Heart left ventricle (tissue), 16 donors: ENCODE results near the gene NRCAM. TPM values are rescaled to one million over a fixed set of nuclear protein-coding genes. Genes with fewer than 3 reads are reported as not detected.

Experiments used
- ATAC-seq, 4 donors: fragments of 200-7000 bp; cut with Tn5 transposase; one replicate each; pipeline ENCODE4 v1.9.1; 2020 to 2022; ENCODE audit warnings: moderate library complexity in 4 of 4, mild to moderate bottlenecking in 3 of 4, moderate number of reproducible peaks in 1 of 4
- DNase-seq, 5 donors: peaks; one replicate each; pipeline ENCODE4 v3.0.0-alpha.2; 2020
- H3K27ac ChIP-seq, 12 donors: fragments of 200-600 bp; sonication (generic) in 4 of 12; one replicate each; pipeline versions ENCODE4 v1.5.0 to v1.8.0; 2016 to 2022; ENCODE audit warnings: mild to moderate bottlenecking in 2 of 12
- H3K27me3 ChIP-seq, 9 donors: fragments of 200-600 bp; sonication (generic) in 2 of 9; one replicate each; pipeline versions ENCODE4 v1.5.1 to v1.8.0; 2016 to 2022; ENCODE audit warnings: mild to moderate bottlenecking in 3 of 9
- H3K36me3 ChIP-seq, 9 donors: fragments of 200-600 bp; sonication (generic) in 2 of 9; one replicate each; pipeline versions ENCODE4 v1.5.0 to v1.8.0; 2018 to 2022; ENCODE audit warnings: mild to moderate bottlenecking in 2 of 9
- H3K4me1 ChIP-seq, 12 donors: fragments of 200-600 bp; sonication (generic) in 4 of 12; one replicate each; pipeline versions ENCODE4 v1.5.0 to v1.8.0; 2016 to 2022; ENCODE audit warnings: mild to moderate bottlenecking in 3 of 12
- H3K4me3 ChIP-seq, 12 donors: fragments of 200-600 bp; sonication (generic) in 4 of 12; one replicate each; pipeline versions ENCODE4 v1.5.0 to v1.8.0; 2017 to 2022; ENCODE audit warnings: mild to moderate bottlenecking in 9 of 12, moderate library complexity in 4 of 12
- H3K9me3 ChIP-seq, 12 donors: fragments of 200-600 bp; sonication (generic) in 4 of 12; one replicate each; pipeline versions ENCODE4 v1.5.0 to v1.8.0; 2016 to 2022; ENCODE audit warnings: mild to moderate bottlenecking in 1 of 12
- POLR2A ChIP-seq, 2 donors: fragments of 450-650 bp; IDR thresholded peaks; one replicate each; pipeline ENCODE4 v1.6.1; 2017; ENCODE audit warnings: antibody characterized with exemption in 2 of 2, mild to moderate bottlenecking in 2 of 2, moderate library complexity in 2 of 2
- WGBS, 4 donors: extraction: QIAGEN DNeasy Blood & Tissue Kit in 2 of 4; methylation state at CpG; one replicate each; pipeline versions ENCODE4 v1.1.5 to v1.1.7; 2013 to 2018; 5-methylcytosine and 5-hydroxymethylcytosine counted together
- intact Hi-C, 10 donors: fragments of 100-400 bp; cut with DNase I; formaldehyde crosslinking; loops; one replicate each; pipeline versions ENCODE4 v1.11.1 to v1.14.2; 2022
- polyA plus RNA-seq, 2 donors: library from polyadenylated mRNA; stranded (reverse); fragments of 200-250 nt; gene quantifications; one replicate each; pipeline ENCODE4 v1.2.3, GENCODE V29; 2013
- total RNA-seq, 9 donors: library from RNA; depleted of rRNA in 2 of 9; stranded (reverse); fragments of >200 nt in 2 of 9; fragmentation: NEBNext Ultra II Directional in 3 of 9; extraction: Animal tissue kit (Norgen Biotek cat#: 25700) in 3 of 9; gene quantifications; one replicate each; pipeline versions ENCODE4 v1.1.0 to v1.2.4, GENCODE V29; 2016 to 2023
- TF ChIP-seq, protein P1 (sequence below), 12 donors: fragments of 200-600 bp; sonication (generic) in 4 of 12; IDR thresholded peaks; one replicate each; pipeline versions ENCODE4 v1.5.0 to v1.8.0; 2018 to 2022; ENCODE audit warnings: antibody characterized with exemption in 12 of 12, mild to moderate bottlenecking in 5 of 12
- donor health status: ischemic (EF 13 %, LVEDD 7.1; RV severe dilation, severe dysfunction).
- donor health status: healthy with polysubstance abuse.
- donor health status: DM: no; HTN: yes; CAD: no.
- donor health status: DM: no; HTN: no; CAD: no.
- donor health status: ischemic (EF 25% LVEDD 6.9; RV normal size, moderate dysfunction).
- donor health status: ischemic (EF 25% LVEDD 5.7; RV mildly dilated, moderate dysfunction).
- donor health status: healthy.
- donor health status: DM: yes; HTN: yes; CAD: no.
- donor health status: ischemic (EF 35%, LVEDD 5.7; RV mildly dilated, moderate dysfunction).
- donor health status: nonischemic (EF 11% LVEDD 7.7; RV severe dilation, severe dysfunction).
- donor health status: DM: yes; HTN: yes; CAD: no.
- donor health status: PGD.
- donor health status: ischemic (EF 29% LVEDD 5.4; RV normal size, mild dysfunction).
- donor health status: nonischemic (EF 23%, LVEDD 6.1; RV moderate dilation, normal function).

Gene NRCAM
- total and polyA plus RNA-seq, 11 donors, result 0.07 to 2.5 (median 0.36) TPM

DNA sequence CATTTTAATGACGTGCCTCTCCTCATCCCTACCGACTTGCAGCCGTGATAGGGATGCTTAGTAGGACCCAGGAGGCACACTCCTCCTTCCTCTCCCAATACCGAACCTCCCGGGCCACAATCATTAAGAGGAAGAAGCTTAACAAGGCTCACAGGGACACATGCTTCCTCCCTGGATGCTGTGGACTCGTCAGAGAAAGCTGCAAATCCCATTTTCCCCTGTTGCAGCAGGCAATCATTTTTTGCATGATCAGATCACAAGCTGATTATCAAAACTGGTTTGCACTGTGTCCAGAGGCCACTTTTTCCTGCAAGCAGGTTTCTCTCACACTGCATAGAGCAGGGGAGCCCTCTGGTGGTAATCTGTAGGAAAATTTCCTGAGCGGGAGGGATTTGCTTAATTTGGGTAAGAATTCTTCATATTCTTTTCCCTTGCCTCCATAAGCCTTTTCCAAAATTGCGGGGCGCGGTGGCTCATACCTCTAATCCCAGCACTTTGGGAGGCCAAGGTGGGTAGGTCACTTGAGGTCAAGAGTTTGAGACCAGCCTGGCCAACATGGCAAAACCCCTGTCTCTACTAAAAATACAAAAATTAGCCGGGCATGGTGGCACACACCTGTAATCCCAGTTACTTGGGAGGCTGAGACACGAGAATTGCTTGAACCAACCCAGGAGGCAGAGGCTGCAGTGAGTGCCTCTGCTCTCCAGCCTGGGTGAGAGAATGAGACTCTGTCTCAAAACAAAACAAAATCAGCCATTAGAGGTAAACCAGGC is 310.0 kb downstream of the NRCAM start:
- ATAC-seq, result peak; percentile 67 to 91 (median 88)
- 13 to 19% (median 15%) methylated on average over 11 to 12 of the region's 12 CpGs for WGBS, 4 donors
- no peak overlapping the region for H3K27ac ChIP-seq

DNA sequence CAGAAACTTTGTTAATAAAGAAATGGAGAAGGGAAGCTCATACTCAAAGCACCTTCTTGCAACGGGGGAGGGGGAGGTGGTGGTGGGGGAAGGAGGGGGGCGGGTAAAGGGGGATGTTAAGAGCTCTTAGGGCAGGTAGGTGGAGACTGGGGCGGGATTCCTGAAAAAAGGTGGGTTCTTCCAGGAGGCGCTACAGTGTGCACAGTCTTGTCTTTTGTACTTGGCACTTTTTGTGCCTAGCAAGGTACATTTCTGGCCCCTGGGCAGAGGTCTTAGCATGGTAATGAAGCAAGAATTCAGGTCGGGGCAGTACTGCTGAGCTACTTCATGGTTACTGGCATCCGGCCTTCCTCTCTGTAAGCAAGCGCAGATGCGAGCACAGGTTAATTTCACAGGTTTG is 310.8 kb downstream of the NRCAM start:
- Histone ChIP-seq H3K36me3 (no peaks in the 10 kb centered on the region), H3K27me3 (peaks cover 0 to 1% (median 0%) of the 10 kb centered on the region in 9 donors), H3K4me1 (peaks cover 0 to 6% (median 0%) of the 10 kb centered on the region in 12 donors), H3K27ac (no peak overlapping the region), H3K9me3 (no peaks in the 10 kb centered on the region), H3K4me3 (no peak overlapping the region)
- TF ChIP-seq, protein P1, sequence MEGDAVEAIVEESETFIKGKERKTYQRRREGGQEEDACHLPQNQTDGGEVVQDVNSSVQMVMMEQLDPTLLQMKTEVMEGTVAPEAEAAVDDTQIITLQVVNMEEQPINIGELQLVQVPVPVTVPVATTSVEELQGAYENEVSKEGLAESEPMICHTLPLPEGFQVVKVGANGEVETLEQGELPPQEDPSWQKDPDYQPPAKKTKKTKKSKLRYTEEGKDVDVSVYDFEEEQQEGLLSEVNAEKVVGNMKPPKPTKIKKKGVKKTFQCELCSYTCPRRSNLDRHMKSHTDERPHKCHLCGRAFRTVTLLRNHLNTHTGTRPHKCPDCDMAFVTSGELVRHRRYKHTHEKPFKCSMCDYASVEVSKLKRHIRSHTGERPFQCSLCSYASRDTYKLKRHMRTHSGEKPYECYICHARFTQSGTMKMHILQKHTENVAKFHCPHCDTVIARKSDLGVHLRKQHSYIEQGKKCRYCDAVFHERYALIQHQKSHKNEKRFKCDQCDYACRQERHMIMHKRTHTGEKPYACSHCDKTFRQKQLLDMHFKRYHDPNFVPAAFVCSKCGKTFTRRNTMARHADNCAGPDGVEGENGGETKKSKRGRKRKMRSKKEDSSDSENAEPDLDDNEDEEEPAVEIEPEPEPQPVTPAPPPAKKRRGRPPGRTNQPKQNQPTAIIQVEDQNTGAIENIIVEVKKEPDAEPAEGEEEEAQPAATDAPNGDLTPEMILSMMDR (IDR thresholded peaks at IDR 0.05), result no peak
- TF ChIP-seq POLR2A (IDR thresholded peaks at IDR 0.05), result no peak
- ATAC-seq (no peak), DNase-seq (no peak)
- intact Hi-C loops, result loop anchor here (5.0 to 10.0 kb wide), 12 partner anchors 33 to 403 kb away; partner anchors contain the start of genes LAMB1 (in 7 of the 10) and CBLL1 (in 3 of the 10)
- 85 to 90% (median 87%) methylated on average over 8 of the region's 8 CpGs for WGBS, 4 donors

More for the DNA sequence above, 310.0 kb downstream of the NRCAM start:
- peaks cover 0 to 5% (median 0%) of the 10 kb centered on the region in 9 donors for H3K27me3 ChIP-seq
- peak in 4 of 5 donors; percentile 53 to 60 (median 56) for DNase-seq
- peak overlapping the region in 8 of 12 donors; percentile 3 to 43 (median 28) for H3K4me3 ChIP-seq
- intact Hi-C loops, result loop anchor here (2.0 to 10.0 kb wide), 15 partner anchors 34 to 404 kb away; partner anchors contain the start of genes LAMB1 (in 7 of the 10) and CBLL1 (in 3 of the 10)
- peaks cover 0 to 6% (median 0%) of the 10 kb centered on the region in 12 donors for H3K4me1 ChIP-seq
- TF ChIP-seq POLR2A (IDR thresholded peaks at IDR 0.05), result no peak
- TF ChIP-seq, protein P1 (IDR thresholded peaks at IDR 0.05), result peak; percentile 79 to 97 (median 94)
- no peaks in the 10 kb centered on the region for H3K36me3 ChIP-seq
- H3K9me3 ChIP-seq, result no peaks in the 10 kb centered on the region

DNA sequence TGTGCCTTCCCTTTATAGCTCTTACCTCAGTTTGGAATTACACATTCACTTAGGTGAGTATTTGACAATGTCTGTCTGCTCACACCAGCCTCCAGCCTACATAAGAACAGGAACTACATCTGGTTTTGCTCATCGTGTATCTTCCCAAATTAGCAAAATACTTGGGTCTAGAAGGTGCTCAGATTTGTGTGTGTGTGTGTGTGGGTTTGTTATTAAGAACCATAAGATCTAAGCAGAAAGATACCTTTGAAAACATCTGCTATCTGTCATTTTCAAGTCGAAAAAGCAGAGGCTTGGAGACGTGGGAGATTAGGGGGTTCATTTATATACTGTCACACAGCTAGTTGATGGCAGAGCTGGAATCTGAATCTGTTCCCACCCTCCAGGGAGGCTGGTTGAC is 311.3 kb downstream of the NRCAM start:
- DNase-seq, result no peak
- WGBS, 4 donors, result 52 to 60% (median 56%) methylated on average over 3 of the region's 3 CpGs

More for the DNA sequence above, 311.3 kb downstream of the NRCAM start:
- Histone ChIP-seq H3K27me3 (no peaks in the 10 kb centered on the region), H3K9me3 (no peaks in the 10 kb centered on the region), H3K36me3 (no peaks in the 10 kb centered on the region), H3K27ac (no peak overlapping the region), H3K4me3 (no peak overlapping the region), H3K4me1 (peaks cover 0 to 6% (median 0%) of the 10 kb centered on the region in 12 donors)
- intact Hi-C loops, result loop anchor here (5.0 to 10.0 kb wide), 13 partner anchors 33 to 403 kb away; partner anchors contain the start of genes LAMB1 (in 7 of the 10) and CBLL1 (in 3 of the 10)
- no peak for TF ChIP-seq POLR2A (IDR thresholded peaks at IDR 0.05)
- TF ChIP-seq, protein P1 (IDR thresholded peaks at IDR 0.05), result no peak
- ATAC-seq, result no peak
